GM21390 (cell line): ENCODE data around the gene PMF1.
"Not testable (repeated sequence)": the region's sequence is repeated elsewhere in the genome, so short reads cannot be mapped to it uniquely, and the experiment has no call there.

Experiments used
- ATAC-seq: cut with Tn5 transposase; IDR thresholded peaks from one replicate; pipeline ENCODE4 v1.9.1; 2021; ENCODE audit not compliant: unreplicated experiment

Gene PMF1

DNA sequence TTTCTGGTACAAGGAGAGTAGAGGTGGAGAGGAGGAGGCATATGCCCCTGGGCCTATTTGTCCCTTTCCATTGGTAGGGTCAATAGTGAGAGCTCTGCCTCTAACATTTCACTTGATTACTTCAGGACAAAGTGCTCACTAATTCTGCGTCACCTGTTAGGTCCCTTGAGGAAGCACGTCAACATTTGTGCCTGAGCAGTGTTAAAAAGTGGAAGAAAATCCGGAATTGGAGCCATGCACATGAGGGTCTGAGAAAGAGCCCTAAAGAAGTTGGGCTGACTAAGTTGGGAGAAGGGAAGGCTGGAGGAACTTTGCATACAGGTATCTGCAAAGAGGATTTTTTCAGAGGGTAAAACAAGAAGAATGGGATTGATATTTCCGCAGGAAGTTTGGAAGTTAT lies 17.0 kb upstream of the PMF1 start:
- ATAC-seq, result no peak

GRCh38 chr1:156196445-156196844 lies 16.4 kb upstream of the PMF1 start:
- ATAC-seq, result no peak

- ATAC-seq, result no peak
These were observed 13.9 kb upstream of the PMF1 start for GRCh38 chr1:156198831-156199349.

GRCh38 chr1:156200044-156200443 lies 12.8 kb upstream of the PMF1 start:
- ATAC-seq, result no peak

- no peak for ATAC-seq
These were observed 9.5 kb upstream of the PMF1 start for GRCh38 chr1:156203331-156203730.

GRCh38 chr1:156204686-156205085 lies 8.1 kb upstream of the PMF1 start:
- ATAC-seq, result no peak

DNA sequence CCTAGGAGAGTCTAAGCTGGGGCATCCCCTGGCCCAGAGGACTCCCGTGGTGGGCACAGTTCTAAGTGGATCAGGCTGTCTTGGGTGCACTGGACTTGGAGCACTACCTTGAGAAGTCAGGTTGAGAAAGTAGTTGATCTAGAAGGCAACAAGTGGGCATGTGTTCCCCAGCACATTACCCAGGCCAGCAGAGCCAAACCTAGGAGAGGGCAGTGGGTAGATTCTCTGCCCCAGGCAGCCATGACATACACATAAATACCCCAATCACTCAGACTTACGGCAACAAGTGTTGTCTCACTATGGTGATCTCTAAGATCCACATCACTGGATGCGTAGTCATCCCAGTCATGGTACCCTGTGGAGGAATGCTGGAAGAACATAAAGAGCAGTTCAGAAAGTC lies 1.6 kb upstream of the PMF1 start:
- no peak for ATAC-seq

GRCh38 chr1:156212130-156212529 lies 677 bp upstream of the PMF1 start:
- ATAC-seq, result no peak

GRCh38 chr1:156213644-156213966 lies 798 bp downstream of the PMF1 start:
- ATAC-seq, result no peak

GRCh38 chr1:156214024-156214748 lies 1.4 kb downstream of the PMF1 start:
- ATAC-seq, result no peak

DNA sequence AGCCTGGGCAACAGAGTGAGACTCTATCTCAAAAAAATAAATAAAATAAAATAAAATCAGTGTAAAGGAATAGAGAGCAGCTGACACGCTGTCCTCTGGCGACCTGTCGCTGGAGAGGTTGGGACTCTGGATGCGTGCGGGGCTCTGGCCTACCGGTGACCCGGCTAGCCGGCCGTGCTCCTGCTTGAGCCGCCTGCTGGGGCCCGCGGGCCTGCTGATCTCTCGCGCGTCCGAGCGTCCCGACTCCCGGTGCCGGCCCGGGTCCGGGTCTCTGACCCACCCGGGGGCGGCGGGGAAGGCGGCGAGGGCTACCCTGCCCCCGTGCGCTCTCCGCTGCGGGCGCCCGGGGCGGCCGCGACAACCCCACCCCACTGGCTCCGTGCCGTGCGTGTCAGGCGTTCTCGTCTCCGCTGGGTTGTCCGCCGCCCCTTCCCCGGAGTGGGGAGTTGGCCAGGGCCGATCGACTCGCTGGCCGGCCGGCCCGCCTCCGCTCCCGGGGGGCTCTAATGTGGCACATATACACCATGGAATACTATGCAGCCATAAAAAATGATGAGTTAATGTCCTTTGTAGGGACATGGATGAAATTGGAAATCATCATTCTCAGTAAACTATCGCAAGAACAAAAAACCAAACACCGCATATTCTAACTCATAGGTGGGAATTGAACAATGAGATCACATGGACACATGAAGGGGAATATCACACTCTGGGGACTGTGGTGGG lies 3.7 kb downstream of the PMF1 start:
- ATAC-seq, result not testable (repeated sequence)

DNA sequence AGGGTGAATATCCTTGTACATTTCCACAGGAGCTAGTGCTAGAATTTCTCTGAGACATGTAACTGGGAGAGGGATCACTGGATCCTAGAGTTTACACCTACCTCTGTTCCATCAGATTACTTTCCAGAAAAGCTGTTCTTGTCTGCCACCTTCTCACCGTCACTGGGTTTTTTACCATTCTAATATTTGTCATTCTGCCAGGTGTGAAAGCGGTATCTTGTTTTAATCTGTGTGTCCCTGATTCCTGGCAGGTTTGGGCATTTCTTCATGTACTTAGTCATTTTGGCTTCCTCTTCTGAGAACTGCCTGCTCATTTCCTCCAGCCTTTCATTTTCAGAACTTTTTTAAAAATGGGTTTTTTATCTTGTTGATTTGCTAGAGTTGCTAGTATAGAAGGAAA lies 5.1 kb downstream of the PMF1 start:
- ATAC-seq, result no peak

GRCh38 chr1:156220226-156220625 lies 7.4 kb downstream of the PMF1 start:
- ATAC-seq, result no peak

GRCh38 chr1:156221986-156222692 lies 9.3 kb downstream of the PMF1 start:
- ATAC-seq, result no peak

DNA sequence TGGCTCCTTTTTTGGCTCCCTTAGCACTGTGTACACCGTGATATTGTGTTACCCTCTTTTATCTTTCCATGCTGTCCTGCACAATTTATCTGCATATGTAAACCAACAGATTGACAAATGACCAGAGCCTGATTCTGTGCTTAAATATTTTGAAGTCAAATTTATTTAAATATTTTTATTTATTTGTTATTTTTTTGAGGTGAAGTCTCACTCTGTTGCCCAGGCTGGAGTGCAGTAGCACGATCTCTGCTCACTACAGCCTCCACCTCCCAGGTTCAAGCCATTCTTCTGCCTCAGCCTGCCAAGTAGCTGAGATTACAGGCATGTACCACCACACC lies 12.8 kb downstream of the PMF1 start:
- ATAC-seq, result no peak

DNA sequence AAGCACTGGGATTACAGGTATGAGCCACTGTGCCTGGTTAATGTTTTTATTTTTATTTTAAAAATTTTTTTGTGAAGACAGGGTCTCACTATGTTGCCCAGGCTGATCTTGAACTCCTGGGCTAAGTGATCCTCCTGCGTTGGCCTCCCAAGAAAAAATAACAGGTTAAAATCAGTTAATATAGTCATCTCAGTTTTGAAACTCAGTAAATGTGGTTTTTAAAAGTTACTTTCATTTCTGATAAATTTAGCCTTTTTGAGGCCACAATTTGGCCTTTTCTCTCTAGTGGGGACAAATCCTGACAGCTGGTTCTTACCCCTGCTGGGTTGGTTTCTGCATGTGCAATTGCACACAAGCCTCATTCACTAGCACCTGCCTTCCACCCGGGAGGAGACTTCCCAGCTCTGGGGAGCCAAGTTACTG lies 13.3 kb downstream of the PMF1 start:
- peak; percentile 60 for ATAC-seq

GRCh38 chr1:156226782-156227181 lies 14.0 kb downstream of the PMF1 start:
- ATAC-seq, result no peak

DNA sequence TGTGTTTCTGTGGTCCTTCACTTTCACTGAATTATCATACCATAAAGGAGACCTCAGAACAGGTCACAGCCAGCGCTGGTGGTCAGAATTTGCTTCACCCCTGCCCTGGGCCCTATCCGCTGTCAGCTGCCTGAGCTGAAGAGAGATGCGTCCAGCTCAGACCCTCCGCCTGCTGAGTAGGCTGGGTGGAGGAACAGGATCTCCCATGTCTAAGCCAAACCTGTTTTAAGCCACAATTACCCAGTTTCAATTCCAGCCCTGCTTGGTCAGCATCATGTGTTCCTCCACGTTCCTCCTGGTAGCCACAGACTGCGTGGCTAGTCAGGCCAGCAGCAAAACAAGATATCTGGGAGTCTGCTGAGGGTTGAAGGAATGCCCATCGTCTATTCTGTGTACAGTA lies 15.7 kb downstream of the PMF1 start:
- ATAC-seq, result no peak

- no peak for ATAC-seq
These were observed 17.1 kb downstream of the PMF1 start for GRCh38 chr1:156229809-156230472.

GRCh38 chr1:156230473-156230837 lies 17.6 kb downstream of the PMF1 start:
- ATAC-seq, result no peak

DNA sequence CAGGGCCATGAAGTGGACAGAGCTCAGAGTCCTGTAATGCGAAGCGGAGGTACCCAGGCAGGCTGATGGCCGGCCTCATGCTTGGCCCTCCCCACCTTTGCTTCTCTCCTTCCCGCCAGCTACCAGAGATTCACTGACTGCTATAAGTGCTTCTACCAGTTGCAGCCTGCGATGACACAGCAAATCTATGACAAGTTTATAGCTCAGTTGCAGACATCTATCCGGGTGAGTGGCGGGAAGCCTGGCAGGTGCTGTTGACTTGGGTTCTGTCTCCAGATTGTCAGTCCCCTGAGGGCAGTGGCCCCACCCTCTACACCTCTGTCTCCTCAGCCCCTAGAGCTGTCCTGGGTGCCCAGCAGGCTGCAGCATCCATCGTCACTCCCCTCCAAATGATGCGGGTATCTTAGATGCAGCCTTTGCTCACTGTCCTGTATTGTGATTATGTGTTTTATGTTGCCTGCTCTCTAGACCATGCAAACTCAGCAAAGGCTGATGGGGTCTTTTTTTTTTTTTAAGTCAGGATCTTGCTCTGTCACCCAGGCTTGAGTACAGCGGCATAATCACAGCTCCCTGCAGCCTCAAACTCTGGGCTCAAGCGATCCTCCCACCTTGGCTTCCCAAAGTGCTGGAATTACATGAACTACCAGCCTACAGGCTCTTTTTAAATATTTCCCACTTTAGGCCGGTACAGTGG lies 19.5 kb downstream of the PMF1 start:
- ATAC-seq, result no peak
